NCI-H1930 (cell line): ENCODE results near the gene AMFR.
"Not testable (repeated sequence)": the region's sequence is repeated elsewhere in the genome, so short reads cannot be mapped to it uniquely, and the experiment has no call there.

Source experiments
- DNase-seq, 2 experiments: peaks; one replicate each; lab custom pipeline; 2025; lab: John Stamatoyannopoulos, UW

Gene AMFR

DNA sequence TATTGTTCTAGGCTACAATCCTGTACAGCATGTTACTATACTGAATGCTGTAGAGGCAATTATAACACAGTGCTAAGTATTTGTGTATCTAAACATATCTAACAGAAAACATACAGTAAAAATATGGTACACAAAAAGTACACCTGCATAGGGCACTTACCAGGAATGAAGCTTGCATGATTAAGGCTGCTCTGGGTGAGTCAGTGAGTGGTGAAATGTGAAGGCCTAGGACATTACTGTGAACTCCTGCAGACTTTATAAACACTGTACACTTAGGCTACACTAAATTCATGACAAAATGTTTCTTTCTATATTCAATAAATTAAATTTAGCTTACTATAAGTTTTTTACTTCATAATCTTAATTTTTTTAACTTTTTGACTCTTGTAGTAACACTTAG is 37.1 kb downstream of the AMFR start:
- DNase-seq, result no peak

DNA sequence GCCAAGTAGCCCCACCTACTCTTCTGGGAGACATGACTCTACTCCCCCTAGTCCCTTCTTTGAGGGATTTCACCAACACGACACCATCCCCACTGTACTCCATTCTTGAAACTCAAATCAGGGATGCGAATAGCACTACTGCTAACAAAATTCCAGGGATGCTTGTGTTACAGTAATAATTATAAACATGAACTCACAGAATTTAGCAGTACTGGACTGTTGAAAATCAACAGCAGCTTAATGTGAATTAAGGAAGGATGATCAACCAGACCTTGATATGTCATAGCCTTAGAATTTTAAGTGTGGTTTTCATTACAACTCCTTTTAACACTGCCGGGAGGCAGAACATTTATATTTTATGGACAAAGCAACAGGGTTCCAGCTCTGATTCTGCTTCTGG is 37.9 kb downstream of the AMFR start:
- no peak for DNase-seq

DNA sequence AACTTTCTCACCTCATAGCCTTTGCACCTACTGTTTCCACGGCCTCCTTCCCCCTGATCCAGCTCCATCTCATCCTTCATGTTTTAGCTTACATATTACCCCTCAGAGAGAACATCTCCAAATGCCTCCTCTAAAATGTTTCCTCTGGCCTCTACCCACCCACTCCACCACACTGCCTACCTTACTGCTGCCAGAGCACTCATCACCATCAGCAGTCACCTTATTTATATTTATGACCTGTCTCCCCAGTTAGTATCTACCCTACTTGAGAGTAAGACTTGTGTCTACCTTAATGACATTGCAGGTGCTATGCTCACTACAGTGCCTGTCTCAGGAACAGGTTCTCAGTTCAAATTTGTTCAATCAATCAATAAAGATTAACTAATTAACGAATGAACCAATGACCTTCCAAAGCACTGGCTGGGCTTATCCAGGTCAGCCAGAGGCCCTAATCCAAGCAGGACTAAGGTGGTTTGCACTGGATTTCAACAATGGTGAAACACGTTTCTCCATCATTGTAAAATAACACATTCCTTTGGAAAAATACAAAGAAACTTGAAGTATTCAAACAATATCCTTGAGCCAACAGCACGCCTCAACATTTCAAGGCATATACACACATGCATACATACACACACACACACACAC is 41.1 kb downstream of the AMFR start:
- no peak for DNase-seq

DNA sequence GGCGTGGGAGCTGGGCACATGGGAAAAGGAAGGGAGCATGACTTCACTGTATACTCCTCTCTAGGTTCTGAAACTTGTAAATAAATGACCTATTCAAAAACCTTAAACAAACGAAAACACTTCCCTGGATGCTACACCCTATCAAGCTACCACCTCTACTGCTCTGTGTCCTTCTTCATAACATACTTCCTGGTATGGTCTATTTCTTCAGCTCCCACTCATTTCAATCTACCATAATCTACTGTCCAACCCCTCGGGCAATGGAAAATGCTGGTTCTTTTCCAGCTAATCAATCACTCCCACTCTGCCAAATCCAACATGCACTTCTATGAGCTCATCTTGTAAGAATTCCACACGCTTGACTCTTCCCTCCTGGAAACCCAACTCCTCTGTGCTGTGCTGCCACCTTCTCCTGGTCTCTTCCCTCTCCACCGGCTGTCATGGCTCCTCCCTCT is 42.4 kb downstream of the AMFR start:
- no peak for DNase-seq

DNA sequence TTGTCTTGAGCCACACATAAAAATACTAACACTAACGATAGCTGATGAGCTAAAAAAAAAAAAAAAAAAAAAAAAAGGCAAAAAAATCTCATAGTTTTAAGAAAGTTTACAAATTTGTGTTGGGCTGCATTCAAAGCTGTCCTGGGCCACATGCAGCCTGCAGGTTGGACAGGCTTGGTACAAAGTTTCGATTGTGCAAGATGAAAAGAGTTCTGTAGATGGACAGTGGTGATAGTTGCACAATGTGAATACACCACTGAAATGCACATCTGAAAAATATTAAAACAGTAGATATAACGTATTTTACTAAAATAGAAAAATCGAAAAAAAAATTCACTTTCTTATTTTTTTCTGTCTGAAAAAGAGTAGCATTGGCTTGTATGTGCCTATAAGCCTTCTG is 42.9 kb downstream of the AMFR start:
- no peak for DNase-seq

DNA sequence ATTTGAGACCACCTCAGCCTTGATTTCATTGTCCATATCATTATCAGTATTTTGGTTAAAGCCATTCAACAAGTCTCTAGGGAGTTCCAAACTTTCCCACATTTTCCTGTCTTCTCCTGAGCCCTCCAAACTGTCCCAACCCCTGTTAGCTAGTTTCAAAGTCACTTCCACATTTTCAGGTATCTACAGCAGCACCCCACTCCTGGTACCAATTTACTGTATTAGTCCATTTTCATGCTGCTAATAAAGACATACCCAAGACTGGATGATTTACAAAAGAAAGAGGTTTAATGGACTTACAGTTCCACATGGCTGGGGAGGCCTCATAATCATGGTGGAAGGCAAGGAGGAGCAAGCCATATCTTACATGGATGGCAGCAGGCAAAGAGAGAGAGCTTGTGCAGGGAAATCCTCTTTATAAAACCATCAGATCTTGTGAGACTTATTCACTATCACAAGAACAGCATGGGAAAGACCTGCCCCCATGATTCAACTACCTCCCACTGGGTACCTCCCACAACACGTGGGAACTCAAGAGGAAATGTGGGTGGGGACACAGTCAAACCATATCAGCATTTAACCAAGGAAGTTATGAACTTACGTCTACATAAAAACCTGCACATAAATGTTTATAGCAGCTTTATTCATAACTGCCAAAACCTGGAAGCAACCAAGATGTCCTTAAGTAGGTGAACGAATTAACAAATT is 44.4 kb downstream of the AMFR start:
- DNase-seq, result not testable (repeated sequence)

DNA sequence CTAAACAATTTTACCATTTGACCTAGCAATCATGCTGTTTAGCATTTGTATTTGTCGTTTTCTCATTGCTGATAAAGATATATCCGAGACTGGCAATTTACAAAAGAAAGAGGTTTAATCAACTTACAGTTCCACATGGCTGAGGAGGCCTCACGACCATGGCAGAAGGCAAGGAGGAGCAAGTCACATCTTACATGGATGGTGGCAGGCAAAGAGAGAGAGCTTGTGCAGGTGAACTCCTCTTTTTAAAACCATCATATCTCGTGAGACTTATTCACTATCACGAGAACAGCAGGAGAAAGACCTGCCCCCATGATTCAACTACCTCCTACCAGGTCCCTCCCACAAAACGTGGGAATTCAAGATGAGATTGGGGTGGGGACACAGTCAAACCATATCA is 46.3 kb downstream of the AMFR start:
- not testable (repeated sequence) for DNase-seq

DNA sequence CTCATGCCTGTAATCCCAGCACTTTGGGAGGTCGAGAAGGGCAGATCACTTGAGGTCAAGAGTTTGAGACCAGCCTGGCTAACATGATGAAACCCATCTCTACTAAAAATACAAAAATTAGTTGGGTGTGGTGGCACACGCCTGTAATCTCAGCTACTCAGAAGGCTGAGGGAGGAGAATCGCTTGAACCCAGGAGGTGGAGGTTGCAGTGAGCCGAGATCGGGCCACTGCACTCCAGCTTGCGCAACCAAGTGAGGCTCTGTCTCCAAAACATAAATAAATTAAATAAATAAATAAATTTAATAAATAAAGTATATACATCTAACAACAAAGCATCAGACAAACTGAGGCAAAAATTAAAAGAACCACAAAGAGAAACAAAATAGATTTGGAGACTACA is 49.6 kb downstream of the AMFR start:
- DNase-seq, result not testable (repeated sequence)

DNA sequence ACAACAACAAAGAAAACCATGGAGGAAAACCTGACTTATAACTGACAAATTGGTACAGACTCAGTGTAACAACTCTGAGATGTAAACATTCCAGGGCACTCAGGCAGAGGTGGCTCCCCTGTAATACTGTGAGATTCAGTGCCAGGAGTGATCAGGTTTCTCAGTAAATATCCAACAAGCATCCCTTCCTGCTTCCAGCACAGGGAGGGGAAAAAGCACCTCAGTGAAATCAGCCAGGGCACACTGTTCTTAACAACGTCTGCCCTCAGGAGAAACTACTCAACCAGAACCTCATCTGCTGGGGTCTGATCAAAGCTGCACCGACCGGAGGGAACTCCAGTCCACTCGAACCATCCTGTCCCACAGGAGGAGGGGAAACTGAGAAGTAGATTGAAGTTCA is 52.3 kb downstream of the AMFR start:
- DNase-seq, result no peak

DNA sequence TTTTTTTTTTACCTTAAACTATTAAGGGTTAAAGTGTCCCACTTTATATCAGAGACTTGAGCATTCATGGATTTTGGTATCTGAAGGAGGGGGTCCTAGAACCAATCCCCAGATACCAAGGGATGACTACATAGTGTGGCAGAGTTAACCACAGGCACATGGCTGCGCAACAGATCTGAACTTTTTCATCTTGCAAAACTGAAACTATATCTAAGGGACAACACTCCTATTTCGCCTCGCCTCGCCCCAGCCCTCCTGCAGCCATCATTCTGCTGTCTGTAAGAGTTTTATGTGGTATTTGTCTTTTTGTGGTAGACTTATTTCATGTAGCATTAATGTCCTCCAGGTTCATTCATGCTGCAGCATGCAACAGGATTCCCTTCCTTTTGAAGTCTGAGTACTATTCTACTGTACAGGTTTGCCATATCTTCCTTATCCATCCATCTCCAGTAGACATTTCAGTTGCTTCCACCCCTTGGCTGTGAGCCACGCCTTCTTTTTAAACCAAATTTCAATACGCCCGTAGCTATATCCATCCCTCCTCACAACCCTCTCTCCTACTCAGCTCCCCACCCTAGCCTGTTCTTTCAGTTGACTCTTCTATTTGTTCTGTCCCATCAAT is 53.2 kb downstream of the AMFR start:
- no peak for DNase-seq

DNA sequence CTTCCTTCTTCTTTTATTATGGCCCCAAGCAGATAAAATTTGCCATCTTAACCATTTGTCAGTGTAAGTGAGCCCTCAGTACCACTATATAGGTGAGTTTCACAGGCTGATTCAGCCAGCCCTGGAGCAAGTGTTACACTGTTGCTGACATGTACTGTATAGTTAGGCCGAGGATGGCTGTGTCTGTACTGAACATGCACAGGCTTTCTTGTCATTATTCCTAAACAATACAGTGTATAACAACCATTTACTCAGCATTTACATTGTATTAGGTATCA is 53.7 kb downstream of the AMFR start:
- DNase-seq, result no peak

DNA sequence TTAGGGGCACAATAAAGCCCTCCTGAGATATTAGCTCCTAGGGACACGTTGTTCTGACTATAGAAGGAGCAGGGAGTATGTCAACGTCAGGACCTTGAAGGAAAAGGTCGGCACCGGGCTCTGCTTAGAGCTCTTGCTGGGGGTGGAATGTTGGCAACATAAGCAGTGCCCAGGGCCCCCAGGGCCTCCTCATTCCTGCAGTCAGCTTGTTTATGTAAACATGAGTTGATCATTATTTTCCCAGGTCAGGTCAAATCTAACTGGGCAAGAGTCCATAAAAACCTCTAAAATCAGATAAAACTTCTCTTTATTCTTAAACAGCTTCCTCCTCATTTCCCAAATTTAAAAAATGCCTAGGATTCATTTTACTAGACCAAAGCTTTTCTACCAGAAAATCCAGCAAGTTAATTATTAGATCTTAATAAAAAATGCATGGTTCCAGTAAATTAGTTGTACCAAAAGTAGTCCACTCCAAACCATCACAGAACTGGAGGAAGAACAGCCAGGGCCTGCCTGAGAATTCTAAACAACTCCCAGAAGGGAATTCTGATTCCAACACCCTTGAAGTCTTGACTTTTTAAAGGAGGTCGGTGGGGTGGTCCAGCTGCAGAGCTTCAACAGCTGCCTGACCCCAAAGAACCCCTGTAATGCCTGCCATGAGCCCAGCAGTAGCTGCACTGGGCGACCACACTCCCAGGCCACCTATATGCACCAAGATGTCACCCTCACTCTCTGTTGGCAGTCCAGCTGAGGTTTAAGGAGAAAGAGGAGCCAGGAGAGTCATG is 54.3 kb downstream of the AMFR start:
- DNase-seq, result no peak

DNA sequence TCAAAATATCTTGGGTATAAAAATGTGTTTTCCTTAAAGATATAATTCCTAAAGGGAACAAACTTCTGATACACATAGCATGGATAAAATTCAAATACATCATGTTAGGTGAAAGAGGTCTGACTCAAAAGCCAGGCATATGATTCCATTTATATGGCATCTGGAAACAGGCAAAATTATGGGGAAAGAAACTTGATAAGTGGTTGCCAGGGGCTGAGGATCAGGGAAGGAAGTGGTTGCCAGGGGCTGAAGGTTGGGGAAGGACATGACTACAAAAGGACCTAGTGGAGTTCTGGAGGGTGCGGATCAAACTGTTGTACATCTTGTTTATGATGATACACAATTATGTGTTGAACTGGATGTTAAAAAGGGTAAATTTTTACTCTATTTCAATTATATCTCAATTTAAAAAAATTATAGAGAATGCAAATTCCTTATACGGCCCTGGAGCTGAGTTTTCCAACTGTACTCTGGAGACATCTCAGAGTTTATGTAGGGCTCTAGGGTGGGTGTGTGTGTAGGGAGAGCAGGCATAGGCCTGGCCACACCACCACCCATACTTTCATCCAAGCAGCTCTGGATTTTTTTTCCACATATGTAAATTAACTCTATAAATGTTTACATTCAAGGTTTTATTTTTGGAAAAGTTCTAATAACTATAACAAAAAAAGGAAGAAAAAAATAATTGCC is 55.0 kb downstream of the AMFR start:
- no peak for DNase-seq

DNA sequence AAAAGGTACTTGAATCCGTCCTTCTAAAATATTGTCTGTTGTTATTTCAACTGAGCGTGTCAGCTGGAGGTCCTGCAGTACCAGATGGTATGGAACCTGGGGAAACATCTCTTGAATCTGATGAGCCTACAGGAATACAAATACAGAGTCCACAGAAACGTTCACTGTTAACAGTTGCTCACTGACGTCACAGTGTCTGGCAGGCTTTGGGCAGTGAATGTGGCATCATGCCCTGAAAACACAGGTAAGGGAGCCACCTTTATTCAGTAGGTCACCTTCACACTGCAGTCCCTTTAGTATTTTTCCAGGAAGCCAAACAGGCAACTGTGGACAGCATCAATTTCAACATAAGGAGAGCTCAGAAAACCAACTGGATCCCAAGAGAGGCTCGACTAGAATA is 56.1 kb downstream of the AMFR start:
- no peak for DNase-seq

DNA sequence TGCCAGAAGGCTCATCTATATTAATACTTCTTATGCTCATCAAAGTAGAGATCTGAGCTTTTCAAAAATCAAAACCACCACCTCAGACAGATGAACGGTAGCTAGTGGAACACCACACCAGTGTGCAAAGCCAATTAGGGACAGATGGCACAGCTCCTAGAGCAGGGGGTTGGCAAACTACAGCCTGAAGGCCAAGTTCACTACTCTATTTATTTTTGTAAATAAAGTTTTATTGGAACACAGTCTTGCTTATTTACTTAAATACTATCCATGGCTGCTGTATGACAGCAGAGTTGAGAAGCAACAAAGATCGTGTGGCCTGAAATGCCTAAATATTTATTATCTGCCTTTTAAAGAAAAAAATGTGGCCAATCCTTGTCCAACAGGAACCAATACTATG is 56.8 kb downstream of the AMFR start:
- DNase-seq, result no peak

DNA sequence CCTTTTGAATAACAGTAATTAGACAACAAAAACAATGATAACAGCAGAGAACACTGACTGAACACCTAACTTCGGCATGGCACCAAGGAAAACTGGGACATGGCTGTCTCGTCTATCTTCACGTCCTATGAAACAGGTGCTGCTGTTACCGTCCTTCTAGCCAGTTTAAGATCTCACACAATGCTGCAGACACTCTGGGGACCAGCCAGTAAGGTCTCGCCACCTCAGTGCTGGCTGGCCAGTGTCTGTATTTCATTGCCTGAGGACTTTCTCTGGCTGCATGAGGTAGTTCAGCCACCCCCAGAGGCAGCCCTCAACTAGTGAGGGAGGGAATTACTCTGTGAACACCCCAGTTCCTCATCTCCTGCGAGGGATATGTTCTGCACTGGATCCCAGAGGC is 57.6 kb downstream of the AMFR start:
- DNase-seq, result no peak

DNA sequence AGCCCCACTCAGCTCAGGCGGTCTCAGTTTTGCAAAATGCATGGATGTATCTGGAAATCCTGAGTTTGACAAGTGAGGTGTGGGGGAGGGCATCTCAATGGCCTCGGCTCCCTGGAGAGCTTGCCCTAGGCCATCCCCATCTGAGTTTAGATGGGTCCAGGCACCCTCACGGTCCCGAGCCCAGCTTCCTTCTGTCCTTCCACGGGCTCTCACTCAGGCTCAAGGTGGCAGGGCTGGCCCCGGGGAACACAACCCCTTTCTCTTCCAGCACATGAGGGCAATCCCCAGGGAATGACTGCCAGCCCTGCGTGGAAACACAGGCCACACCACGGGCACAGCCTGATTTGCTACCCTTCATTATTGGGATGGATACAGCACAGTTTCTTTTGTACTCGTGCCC is 58.4 kb downstream of the AMFR start:
- DNase-seq, result no peak

DNA sequence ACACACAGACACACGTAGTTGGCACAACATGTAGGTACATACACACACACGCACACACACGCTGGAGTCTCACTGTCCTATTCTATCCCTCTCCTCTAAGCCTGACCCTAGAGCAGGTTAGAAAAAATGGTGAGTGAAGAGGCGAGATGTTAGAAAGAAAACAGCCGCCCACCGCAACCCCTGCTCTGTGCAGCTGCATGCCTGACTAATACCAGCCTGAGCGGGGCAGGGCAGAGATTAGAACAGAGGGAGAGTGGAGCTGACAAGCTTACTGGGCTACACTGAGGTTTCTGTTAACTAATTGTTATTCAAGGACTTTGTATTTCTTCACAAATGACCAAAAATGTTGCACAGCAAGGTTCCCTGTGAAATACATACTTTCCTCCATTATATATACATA is 59.8 kb downstream of the AMFR start:
- no peak for DNase-seq

DNA sequence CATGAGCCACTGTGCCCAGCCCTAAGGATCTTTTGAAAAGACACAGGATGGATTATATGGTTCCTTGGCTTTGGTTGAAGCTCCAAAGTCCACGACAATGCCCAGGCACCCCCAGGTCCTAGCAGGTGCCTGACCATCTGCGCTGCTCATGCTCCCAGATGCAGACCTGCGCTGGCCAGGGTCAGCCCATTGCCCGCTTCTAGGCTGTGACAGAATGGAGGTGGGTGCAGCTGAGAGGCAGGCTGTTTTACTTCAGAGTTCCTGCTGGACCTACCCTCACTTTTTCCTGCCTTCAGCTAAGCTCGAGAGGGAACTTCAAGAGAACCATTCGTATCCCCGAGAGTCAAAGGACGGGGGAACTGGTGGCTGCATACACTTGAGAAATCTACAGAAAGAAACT is 60.5 kb downstream of the AMFR start:
- DNase-seq, result no peak

DNA sequence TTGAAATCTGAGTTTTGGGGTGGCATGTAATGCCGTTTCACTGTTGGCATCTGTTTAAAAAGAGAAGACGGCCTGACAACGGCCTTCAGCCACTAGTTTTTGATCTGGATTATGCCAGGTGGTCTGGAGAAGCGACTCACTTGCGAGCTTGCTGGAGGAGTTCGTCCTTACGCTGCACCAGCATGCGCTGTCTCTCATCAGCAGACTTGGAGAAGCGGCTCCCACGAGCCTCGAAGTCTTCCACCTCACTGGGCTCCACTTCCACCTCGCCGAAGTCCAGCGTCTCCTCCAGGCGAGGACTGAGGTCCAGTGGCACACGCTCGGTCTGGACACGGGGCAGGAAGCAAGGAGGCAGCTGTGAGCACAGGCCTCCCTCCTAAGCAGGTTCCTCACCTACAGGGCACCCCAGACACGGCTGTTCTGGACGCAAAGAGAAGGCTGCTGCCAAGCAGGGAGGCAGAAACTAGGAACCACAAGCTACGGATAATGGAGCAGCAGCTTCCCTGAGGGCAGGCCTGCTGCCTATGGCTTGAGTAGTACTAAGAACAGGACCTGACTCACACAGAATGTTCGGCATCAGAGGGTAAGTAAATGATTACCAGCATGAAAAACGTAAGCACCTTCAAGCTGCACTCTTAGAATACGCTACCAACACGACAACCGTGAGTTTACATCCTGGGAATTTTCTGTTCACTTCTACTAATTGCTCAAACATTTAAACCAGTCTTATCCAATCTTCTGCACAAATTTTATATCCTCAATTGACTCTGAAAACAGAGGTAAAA is 61.4 kb downstream of the AMFR start:
- no peak for DNase-seq

DNA sequence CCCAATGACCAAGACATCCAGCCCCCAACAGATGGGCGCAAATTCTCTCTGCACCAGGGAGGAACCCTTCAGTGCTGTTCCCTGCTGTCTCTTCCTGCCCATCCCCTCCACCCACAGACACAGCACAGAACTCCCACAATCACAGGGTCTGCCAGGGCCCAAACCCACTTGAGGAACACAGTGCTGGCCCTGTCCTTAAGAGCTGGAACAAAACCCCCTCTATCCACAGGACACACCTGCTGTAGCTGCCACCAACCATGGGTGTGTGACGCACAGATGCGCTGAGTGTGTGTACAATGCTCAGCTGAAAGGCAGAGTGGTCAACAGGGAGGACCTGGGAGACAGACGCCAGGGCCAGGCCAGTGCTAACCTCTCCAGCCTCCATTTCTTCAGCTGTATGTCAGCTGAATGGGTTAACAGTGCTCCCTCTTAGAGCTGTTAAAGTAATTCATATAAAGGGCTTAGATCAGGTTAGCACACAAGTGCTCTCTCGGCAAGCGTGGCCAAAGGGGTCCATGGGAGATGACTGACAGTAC is 62.1 kb downstream of the AMFR start:
- DNase-seq, result no peak
